ENCODE data around the gene NIP7. TPM values are rescaled to one million over a fixed set of nuclear protein-coding genes. Genes with fewer than 3 reads are reported as not detected.

NIP7 gene
- total and polyA plus RNA-seq, 2 of the 8 experiments (the other 6 are each of a cell fraction or from before 2014, with no cell fraction given) = 14.5 to 52.2 TPM

DNA sequence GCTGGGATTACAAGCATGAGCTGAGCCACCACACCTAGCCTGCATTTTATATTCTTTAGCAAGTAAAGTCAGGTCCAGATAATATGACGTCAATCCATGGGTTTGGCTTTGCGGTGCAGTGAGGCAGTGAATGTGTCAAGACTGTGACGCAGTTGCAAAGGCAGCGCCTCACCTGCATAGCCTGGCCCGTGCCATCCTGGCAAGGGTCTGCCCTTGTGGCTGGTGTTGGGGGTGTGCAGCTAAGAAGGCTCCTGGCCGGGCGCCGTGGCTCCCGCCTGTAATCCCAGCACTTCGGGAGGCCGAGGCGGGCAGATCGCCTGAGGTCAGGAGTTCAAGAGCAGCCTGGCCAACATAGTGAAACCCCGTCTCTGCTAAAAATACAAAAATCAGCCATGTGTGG lies 16.2 kb upstream of the NIP7 start:
- Histone ChIP-seq H3K18ac (ENCODE audit: extremely low read depth, low read length) (no peak overlapping the region), H2AK5ac (ENCODE audit: low read depth, low read length) (no peak overlapping the region), H4K20me1 (replicated peaks in 1 of 2; ENCODE audit: control insufficient read depth in 1 of 2, insufficient read depth in 2 of 2, low read length in 2 of 2) (peaks cover 11 to 39% of the 10 kb centered on the region in 2 experiments), H3K4me1 (replicated peaks in 1 of 4; ENCODE audit: control insufficient read depth in 3 of 4, insufficient read depth in 4 of 4, low read length in 3 of 4) (peaks cover 0 to 2% (median 2%) of the 10 kb centered on the region in 4 experiments; a peak in 2 of 7 replicates), H3K4me3 (ENCODE audit: extremely low read depth in 1 of 4, insufficient read depth in 2 of 4, low read depth in 3 of 4, low read length in 4 of 4) (no peak overlapping the region), H3K79me1 (ENCODE audit: low read depth, low read length) (peaks cover 10% of the 10 kb centered on the region), H3K9ac (replicated peaks in 1 of 4; ENCODE audit: extremely low read depth in 1 of 4, low read depth in 3 of 4, low read length in 3 of 4) (no peak overlapping the region), H3K23ac (ENCODE audit: insufficient read length) (no peak overlapping the region), H3K23me2 (ENCODE audit: low read depth, low read length) (no peaks in the 10 kb centered on the region; the same call in 1 of the 2 replicates), H3K56ac (replicated peaks; ENCODE audit: insufficient read length, low read depth, low read length) (no peak overlapping the region), H4K91ac (replicated peaks; ENCODE audit: insufficient read length, low read length) (no peak overlapping the region), H3K36me3 (ENCODE audit: control insufficient read depth in 2 of 4, insufficient read depth in 4 of 4, low read length in 3 of 4) (peaks cover 26 to 94% (median 55%) of the 10 kb centered on the region in 4 experiments), H3K27ac (ENCODE audit: low read depth, low read length) (no peak overlapping the region), H3K79me2 (ENCODE audit: control insufficient read depth in 1 of 2, insufficient read depth in 2 of 2, low read length in 2 of 2) (peaks cover 4 to 51% of the 10 kb centered on the region in 2 experiments), H2AFZ (ENCODE audit: low read length) (no peak overlapping the region), H4K8ac (ENCODE audit: extremely low read depth, insufficient read depth, low read length) (no peak overlapping the region), H2BK12ac (ENCODE audit: low read depth, low read length) (no peak overlapping the region), H2BK120ac (replicated peaks; ENCODE audit: low read depth, low read length) (no peak overlapping the region), H3K14ac (ENCODE audit: insufficient read length) (no peak overlapping the region), H3K4me2 (ENCODE audit: insufficient read depth in 1 of 2, low read depth in 2 of 2, low read length in 2 of 2) (no peak overlapping the region), H2BK5ac (ENCODE audit: low read depth, low read length) (no peak overlapping the region), H3K27me3 (replicated peaks in 1 of 4; ENCODE audit: control insufficient read depth in 3 of 4, extremely low read depth in 1 of 4, insufficient read depth in 3 of 4, low read length in 3 of 4) (no peaks in the 10 kb centered on the region), H4K5ac (ENCODE audit: insufficient read length, low read depth, low read length) (no peak overlapping the region), H3K4ac (replicated peaks; ENCODE audit: insufficient read length, low read depth, low read length) (no peak overlapping the region), H2BK20ac (ENCODE audit: low read length) (no peak overlapping the region), H2BK15ac (ENCODE audit: low read length) (no peak overlapping the region), H3K9me3 (ENCODE audit: insufficient read depth in 2 of 2, low read depth in 1 of 2, low read length in 1 of 2) (no peaks in the 10 kb centered on the region)
- DNase-seq (ENCODE audit: low read depth in 1 of 2, low spot score in 2 of 2) (no peak), FAIRE-seq (no peak)
- POLR2A ChIA-PET (ENCODE audit: partially characterized antibody) = interaction anchor here (24.8 to 29.8 kb wide), 2 partner anchors 3 to 13 kb away, joined by 497 read pairs; partner anchors contain the start of genes COG8, NIP7, PDF and TMED6
- 94% methylated on average over 14 of the region's 14 CpGs; no CpG with 5 or more reads in 1 of the 2 experiments for WGBS, 2 experiments (ENCODE audit: extremely low coverage in 1 of 2, insufficient coverage in 1 of 2, insufficient read length in 1 of 2, insufficient replicate concordance in 2 of 2, low coverage in 1 of 2, low lambda C conversion rate in 2 of 2, missing lambda C conversion rate in 1 of 2)
- CTCF ChIA-PET (ENCODE audit: partially characterized antibody) = interaction anchor here (0.6 to 3.4 kb wide), 3 partner anchors 15 to 1109 kb away, joined by 3 to 10 read pairs (median 3); partner anchors contain the start of genes COG8 and NIP7
- TF ChIP-seq SP4 (IDR thresholded peaks at IDR 0.05; ENCODE audit: low read length) (no peak), SP1 (IDR thresholded peaks at IDR 0.05; ENCODE audit: low read depth, low read length) (no peak), MAFK (IDR thresholded peaks at IDR 0.05; ENCODE audit: low read depth, low read length) (no peak), JUND (IDR thresholded peaks at IDR 0.05; ENCODE audit: low read length) (no peak), SIRT6 (IDR thresholded peaks at IDR 0.05; ENCODE audit: low read length) (no peak), NANOG (IDR thresholded peaks at IDR 0.05; ENCODE audit: insufficient read depth, low read depth, low read length, poor library complexity, severe bottlenecking) (no peak)
